ENCODE measurements around the gene RHBDD3.

RHBDD3 gene

DNA sequence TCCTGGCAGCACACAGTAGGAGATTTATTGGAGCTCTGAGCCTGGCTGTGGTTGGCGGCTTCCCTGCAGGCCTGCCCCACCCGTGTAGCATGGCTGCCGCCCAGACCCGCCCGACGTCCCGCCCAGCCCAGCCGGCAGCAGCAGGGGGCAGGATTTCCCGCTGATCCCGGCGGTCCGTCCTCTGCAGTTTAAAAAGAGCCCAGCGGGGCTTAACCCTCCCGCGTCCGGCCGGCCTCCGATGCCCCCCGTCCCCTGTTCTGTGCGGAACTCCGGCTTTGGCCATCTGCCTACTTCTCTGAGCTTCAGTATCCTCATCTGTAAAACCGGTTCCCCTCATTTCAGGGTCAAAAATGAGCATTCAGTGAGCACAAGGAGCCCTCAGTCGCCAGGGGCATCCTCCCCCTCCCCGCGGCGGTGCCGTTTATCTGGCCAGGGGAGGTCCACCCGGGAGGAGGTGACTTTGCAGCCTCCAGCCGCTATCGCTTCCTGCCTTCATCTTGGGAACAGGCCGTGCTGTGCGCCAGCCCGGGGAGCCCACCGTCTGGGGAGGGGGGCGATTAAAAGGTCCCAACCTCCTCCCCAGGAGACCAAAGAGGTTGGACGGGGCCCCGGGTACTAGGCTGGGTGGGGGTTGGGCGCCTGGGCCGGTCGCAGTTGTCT, 38.5 kb upstream of the RHBDD3 start, which contains the start of gene GAS2L1:
GAS2L1 (plus strand) TSS at position 476 of the 660 bp plus-strand sequence. CDS start 1,456 bp downstream, outside the sequence.
- DNase-seq (ENCODE audit: low spot score): peak; percentile 77

DNA sequence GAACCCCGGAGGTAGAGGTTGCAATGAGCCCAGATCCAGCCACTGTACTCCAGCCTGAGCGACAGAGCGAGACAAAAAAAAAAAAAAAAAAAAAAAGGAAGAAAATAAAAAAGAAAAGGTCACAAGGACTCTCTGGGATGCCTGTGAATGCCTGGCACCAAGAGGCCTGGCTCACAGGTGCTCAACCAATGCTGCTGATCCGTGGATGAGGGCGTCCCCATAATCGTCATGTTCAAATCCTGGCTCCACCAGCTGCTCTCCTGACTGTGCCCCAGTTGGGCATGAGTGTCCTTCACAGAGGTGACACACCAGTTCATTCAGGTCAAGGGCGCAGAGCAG, 38.0 kb upstream of the RHBDD3 start:
- DNase-seq (ENCODE audit: low spot score): no peak

DNA sequence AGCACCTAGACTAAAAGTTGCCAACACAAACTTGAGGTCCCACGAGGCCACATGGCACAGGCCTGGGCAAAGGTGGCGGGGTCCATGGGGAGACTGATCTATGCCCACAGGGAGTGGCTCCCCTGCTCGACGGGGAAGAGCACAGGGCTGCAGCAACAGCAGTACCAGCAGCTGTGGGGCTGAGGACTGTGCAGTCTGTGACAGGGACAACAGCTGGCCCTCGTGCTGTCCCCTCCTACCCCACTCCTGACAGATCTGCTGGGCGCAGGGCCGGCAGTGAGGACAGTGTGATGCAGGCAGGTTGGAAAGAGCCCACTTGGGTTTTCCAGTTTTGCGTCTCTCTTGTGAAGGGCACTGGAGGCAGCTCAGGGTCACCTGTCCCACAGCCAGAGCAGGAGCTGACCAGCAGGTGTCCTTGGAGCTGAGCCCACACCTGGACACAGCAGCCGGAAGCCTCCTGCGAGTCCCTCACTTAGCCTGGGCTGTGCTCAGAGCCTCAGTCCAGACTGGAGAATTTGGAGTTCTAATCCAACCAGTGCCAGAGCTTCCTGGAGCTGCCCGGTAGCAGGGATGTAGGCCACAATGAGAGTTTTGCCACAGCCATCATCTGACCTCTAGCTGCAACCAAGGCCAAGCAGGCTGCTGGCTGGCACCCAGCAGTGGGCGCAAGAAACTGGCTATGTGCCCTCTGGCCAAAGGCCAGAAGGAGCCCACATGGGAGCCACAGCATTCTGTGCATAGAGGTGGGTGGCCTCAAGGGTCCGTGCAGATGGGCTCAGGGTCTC, 35.1 kb upstream of the RHBDD3 start:
- DNase-seq (ENCODE audit: low spot score): no peak

DNA sequence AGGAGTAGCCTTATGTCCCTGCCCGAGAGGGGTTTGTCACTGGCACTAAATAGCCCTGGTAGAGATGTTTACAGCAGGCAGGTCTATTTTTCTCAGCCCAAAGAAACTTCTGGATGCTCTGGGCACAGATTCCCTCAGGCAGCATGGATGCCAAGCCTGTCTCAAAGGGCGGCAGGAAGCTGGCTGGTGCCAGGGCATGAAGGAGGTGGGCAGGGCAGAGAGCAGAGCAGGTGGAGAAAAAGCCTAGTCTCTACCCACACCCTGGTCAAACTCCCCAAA, 34.6 kb upstream of the RHBDD3 start:
- no peak for DNase-seq (ENCODE audit: low spot score)

DNA sequence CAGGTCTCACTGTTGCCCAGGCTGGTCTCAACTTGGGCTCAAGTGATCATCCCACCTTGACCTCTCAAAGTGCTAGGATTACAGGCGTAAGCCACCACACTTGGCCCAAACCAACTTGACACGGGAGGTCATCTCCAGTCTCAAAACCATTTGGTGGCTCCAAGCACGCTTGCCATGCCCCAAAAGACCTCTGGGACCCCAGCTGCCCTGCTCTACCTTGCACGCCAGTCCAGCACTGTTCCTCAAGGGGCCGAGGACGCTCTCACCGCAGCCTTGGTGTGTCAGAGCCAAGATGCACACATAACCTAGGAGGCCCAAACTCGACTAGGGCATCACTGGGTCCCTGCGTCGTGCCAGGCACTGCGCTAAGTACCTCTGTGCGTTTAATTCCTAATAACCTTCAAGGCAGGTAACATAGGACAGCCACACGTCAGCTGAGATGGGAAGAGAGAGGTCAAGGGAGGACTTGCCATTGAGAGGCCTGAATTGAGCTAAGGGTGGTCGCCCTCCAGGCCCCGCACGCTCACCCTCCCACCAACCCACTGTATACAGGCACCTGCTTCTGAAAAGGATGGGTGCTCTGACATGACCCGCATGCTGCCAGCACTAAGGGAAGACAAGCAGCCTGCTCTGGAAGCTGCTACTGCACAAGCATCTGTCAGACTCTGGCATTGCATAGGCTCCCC, 34.1 kb upstream of the RHBDD3 start:
- no peak for DNase-seq (ENCODE audit: low spot score)

DNA sequence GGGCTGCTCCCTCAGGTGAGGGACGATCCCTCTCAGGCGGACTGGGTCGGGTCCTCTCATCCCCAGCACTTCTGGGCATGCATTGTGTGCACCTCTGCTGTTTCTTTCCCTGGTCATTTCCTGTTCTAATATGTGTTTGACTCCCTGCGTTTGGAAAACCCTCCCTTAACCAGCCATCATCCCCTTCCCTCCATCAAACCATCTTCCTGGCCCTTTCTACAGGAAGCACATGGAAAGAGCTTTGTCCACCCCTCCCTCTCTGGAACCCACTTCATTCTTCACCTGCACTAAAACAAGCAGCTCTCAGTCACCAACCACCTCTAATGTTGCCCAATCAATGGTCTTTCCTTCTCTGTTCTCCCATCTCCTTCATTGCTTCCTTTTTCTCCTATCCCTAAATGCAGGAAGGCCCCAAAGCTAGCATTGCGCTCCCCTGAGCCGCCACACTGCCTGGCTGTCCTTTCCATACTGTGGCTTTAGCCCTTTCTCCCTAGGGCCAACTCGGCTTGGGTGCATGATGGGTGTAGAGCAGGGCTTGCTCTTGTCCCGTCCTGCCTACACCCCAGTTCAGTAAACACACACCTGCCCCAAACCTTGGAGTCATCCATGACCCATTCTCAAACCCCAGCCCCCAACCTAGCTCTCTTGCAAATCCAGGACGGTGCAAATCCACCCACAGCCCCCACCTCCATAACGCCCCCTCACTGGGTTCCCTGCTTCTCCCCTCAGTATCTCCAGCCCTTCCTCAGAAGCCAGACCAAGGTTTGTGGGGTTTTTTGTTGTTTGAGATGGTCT, 33.2 kb upstream of the RHBDD3 start:
- no peak for DNase-seq (ENCODE audit: low spot score)

DNA sequence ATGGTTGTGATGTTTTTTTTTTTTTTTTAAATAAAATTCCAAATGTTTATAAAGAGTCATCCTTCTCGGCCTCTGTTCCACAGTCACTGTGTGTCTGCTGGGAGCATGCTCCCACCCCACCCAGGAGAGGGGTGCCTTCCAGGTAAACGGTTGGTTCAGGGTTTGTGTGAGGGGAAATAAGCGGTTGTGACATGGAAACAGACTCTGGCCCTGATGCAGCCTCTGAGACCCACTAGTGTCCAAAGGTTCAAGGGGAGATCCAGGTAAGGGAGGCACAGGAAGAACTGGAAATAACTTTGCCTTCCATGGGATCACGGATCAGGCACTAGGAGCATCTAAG, 32.7 kb upstream of the RHBDD3 start:
- no peak for DNase-seq (ENCODE audit: low spot score)

DNA sequence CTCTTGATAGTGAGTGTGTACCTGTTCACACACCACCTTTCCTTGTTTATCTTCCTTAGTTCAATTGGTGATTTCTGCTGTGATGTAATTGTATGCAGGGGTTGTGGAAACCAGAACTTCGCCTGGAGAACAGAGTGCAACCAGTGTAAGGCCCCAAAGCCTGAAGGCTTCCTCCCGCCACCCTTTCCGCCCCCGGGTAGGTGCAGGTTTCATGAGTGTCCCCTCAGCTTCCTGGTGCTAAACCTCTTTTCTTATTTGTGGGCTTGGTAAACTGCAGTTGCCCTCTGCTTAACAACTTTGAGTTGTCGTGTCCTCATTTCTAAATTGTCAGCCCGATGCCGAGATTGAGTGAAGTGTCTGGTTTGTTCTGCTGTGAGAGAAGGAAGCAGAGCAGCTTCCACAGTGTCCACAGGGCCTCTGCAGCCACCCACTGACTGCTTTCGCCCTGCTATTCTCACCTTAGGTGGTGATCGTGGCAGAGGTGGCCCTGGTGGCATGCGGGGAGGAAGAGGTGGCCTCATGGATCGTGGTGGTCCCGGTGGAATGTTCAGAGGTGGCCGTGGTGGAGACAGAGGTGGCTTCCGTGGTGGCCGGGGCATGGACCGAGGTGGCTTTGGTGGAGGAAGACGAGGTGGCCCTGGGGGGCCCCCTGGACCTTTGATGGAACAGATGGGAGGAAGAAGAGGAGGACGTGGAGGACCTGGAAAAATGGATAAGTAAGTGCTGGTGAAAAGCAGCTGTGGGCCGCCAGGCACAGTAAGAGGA, 31.5 kb upstream of the RHBDD3 start:
- no peak for DNase-seq (ENCODE audit: low spot score)

DNA sequence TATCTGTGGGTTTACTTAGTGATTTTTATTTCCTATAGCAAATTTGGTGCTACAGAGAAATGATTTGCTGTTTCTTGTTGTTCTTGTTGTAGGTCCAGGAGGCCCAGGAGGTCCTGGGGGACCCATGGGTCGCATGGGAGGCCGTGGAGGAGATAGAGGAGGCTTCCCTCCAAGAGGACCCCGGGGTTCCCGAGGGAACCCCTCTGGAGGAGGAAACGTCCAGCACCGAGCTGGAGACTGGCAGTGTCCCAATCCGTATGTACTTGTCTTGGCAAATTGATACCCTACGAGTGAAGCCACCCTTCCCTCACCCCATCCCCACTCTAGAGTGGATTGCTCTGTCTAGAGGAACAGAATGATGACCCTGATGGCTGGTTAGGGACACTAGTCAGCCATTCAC, 30.9 kb upstream of the RHBDD3 start:
- DNase-seq (ENCODE audit: low spot score): no peak

DNA sequence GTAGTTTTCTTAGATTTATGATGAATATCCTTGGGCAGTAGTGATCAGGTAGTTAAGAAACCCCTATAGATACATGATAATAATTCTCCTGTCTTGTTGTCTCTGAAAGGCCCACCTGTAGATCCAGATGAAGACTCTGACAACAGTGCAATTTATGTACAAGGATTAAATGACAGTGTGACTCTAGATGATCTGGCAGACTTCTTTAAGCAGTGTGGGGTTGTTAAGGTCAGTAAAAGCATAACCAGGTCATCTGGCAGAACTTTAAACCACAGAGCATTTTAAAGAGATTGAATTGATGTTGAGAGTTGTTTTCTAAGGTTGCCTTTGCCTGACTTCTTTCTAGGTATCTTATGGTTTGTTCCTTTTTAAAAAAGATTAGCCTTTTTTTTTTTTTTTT, 24.6 kb upstream of the RHBDD3 start:
- no peak for DNase-seq (ENCODE audit: low spot score)

DNA sequence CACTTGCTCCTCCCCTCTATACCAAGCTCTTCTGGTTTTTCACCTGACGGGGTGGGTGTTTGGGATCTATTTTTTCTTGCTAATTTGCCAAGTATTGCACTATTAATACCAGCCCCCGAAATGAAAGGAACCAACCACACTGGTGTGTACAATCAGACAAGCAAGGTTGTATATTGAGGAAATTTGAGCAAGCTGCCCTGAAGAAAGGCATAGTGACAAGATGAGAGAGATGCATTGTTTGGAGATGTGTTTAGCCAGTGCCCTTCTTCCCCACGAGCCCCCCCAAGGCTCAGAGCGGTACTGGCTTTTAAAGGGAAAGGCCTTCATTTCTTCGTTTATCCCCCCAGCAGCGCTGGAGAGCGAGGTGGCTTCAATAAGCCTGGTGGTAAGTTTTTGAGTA, 23.4 kb upstream of the RHBDD3 start:
- no peak for DNase-seq (ENCODE audit: low spot score)

DNA sequence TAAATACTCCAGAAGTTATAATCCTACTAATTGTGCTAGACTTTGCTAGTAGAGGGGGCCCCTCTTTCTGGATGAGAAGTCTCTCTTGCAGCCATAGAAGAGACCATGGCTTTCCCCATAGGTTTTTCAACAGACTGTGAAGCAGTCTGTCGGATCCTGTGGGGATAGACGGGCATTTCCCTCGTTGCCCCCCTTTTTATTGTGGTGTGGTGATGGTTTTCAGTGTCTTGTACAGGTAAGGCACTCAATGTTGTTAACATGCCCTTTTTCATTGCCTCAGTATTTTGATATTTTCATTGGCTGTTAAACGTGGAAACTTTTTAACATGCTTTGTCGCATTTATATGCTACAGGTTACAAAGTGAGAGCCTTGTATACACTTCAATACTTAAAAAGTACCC, 22.3 kb upstream of the RHBDD3 start:
- no peak for DNase-seq (ENCODE audit: low spot score)

DNA sequence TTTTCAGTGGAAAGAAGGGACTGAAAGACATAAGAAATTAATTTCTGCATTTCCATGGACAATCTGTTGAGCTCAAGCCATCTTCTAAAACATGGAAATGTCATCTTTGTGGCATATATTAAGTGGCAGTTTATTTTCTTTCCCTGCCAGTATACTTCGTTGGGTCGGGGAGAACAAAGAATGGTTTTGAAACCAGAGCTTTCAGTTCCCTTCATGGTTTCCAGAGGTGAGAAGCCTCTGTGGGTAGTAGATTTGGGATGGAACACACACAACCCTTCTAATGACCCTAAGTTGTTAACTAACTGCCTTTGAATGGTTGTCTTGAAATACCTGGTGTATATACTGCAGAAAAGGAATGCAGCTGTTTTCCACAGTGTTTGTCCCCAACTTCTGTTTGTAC, 21.1 kb upstream of the RHBDD3 start:
- no peak for DNase-seq (ENCODE audit: low spot score)

DNA sequence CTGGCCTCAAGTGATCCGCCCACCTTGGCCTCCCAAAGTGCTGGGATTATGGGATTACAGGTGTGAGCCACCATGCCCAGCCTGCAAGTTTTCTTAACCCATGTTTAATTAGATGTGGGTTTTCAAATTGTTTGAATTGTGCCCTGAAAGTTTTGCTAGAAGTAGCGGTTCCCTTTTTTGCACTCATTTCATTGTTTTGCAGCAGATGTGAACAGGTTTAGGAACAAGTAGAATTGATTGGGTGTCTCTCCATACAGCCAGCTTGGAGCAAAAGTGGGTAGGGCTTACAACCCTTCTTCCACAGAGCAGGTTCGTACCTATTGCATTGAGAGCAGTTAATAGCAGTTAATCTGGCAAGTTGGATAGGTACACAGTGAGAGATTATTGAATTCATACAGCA, 16.4 kb upstream of the RHBDD3 start:
- DNase-seq (ENCODE audit: low spot score): no peak

DNA sequence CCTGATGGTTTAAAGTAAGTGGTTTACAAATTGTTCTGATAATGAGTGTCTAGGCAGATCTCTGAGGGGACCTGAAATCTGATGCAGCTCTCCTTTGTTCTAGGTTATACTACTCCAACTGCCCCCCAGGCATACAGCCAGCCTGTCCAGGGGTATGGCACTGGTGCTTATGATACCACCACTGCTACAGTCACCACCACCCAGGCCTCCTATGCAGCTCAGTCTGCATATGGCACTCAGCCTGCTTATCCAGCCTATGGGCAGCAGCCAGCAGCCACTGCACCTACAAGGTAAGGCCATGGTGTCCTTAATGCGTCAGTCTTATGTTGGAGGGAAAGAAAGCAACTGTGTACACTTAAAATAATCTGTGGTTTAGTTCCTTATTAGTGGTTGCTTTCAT, 10.1 kb upstream of the RHBDD3 start:
- DNase-seq (ENCODE audit: low spot score): no peak

DNA sequence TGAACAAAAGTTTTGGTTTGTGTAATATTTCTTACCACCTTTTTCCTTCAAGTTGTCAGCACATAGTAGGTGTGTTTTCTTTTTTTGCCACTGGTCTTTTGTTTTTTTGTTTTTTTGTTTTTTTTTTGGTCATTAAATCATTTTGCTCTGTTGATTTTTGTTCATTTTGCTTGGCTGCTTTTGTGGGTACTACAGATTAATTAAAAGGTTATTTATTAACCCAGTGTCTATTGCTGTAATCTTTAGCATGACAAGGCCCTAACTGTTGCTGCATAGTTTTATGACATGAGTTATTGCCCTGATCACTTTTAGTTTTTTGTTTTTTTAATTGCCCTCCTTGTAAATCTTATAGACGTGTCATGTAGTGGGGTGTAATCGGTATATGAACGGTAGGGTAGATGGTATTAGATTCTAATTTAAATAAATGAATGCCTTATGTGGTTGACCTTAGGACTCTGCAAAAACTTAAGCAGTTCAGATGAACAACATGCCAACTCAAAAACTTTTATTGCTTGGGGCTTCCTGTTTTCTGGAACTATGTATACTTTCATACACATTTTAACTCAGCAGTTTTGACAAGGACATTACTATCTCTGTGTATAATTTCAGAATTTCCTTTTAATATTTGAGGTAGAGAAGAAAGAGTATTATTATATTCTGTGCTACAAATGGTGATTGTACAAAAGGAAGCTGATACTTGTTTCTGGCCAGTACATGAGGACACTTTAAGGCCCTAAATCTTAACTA, 8.2 kb upstream of the RHBDD3 start:
- no peak for DNase-seq (ENCODE audit: low spot score)

DNA sequence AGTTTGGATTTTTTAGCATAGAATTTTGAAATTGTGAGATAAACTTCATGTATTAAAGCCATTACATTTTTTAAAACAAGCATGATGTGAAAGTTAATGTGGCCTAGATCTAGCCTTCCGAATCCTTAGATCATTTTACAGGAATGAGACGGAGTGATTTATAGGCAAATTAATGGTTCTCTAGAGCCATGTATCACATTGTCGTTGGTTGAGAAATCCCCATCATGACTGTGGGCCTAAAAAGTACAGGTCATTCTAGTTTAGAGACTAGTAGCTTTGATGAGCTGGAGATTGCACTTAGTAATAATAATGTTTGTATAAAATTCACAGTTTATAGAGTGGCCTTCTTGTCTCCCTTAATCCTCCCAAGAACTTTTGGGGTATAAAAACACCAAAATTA, 7.4 kb upstream of the RHBDD3 start:
- DNase-seq (ENCODE audit: low spot score): no peak

DNA sequence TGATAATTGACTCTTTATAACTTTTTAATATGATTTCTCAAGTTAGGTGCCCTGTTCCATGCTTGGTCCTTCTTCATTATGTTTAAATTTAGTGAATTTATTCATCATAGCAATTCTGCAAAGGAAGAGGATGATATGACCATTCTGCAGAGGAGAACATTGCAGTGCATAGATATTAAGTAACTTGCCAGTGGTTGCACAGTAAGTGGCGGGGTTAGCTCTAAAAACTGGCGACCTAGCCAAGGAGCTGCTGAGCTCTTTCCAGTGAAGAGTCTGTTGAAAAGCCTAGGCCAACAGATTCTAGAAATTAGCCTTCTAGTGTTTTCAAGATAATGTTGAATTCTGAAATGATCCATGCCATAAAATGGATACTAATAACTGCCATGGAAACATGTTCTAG, 4.8 kb upstream of the RHBDD3 start:
- DNase-seq (ENCODE audit: low spot score): no peak

DNA sequence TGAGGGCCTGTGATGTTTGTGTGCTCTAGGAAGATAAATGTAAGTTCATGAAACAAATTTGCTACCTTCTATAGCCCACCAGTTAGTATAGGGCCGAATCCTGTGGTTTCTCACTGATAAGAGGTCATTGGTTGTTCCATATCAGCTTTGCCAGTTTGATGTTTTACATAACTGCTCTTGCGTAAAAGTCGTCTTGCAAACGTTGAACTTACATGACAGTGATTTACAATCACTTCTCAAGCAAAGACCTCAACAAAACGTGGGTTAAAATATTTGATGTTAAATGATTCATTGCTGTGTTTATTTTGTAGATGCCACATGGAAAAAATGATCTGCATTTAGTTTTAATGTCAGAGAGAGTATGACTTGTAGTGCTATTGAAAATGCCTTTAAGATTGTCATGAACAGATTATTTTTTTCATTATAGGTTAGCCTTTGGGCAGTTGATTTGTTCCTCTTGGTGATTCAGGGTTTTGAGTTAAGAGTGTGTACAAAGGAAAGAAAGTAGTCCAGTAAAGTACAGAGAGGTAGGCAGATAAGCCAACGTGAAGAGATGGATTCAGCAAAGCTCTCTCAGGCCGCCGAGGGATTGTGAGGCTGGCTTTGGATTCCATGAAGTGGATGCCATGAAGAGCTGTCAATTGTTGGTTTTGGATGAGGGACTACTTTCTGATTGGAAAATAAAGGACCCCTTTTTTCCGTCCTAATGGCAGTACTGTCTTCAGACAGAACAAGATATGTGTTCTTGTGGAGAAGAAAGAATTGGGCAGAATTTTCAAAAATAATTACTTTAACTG, 2.9 kb upstream of the RHBDD3 start:
- DNase-seq (ENCODE audit: low spot score): peak; percentile 52

DNA sequence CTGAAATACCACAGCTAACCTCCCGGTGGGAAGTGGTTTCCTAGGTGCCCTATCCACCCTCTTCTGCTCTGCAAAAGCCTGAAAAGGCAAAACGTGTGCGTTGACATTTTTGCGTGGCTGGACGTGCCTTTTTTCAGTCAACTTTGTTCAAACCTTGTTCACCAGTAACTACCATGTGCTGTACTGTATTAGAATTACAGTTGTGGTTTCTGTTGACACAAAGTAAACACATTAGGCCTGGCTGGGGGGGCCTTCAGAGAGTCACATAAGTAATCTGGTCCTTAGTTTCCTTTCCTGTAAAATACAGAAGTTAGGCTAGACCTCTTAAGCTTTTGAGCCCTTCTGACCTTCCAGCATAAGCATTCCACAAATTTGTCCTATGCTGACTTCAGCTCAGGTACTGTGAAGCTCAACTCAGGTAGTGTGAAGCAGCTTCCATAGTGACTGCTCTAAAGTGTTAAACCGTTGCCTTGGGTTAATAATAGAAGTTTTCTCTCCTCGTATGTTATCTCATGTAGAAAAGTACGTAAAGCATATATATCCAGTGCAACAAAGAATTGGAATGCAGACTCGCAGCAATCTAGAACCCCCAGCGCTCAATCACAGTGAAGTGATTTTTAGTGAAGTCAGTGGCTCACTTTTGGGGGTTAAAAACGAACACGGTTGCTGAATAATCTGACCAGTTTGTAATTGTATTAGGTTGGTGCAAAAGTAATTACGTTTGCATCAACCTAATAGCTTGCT, 2.1 kb upstream of the RHBDD3 start:
- DNase-seq (ENCODE audit: low spot score): peak; percentile 12
